Endothelial cell of umbilical vein (primary cell): ENCODE results near the gene ZNF146. TPM values are rescaled to one million over a fixed set of nuclear protein-coding genes. Genes with fewer than 3 reads are reported as not detected.

Source experiments
- BruUV-seq: library from RNA; stranded (reverse); fragments of 400-500 nt; replicated peaks from 2 replicates; lab custom pipeline; 2021; lab: Mats Ljungman, UMichigan
- CTCF ChIA-PET: fragments of 300-600, 350-600 bp; sonication (Branson Sonifier 250); formaldehyde crosslinking; loops from one replicate; lab custom pipeline; 2021; ENCODE audit warnings: antibody characterized with exemption, inconsistent platforms; lab: Charles Lee
- POLR2A ChIA-PET: fragments of 300-600, 350-600 bp; sonication (Branson Sonifier 250); formaldehyde crosslinking; loops from one replicate; lab custom pipeline; 2021; ENCODE audit warnings: antibody characterized with exemption, inconsistent platforms; lab: Charles Lee
- DNase-seq: peaks from one replicate; pipeline ENCODE4 v3.0.0-alpha.2; 2011; ENCODE audit warnings: low read depth, low spot score
- FAIRE-seq: peaks from 2 replicates; lab custom pipeline; 2011; peaks lifted over from hg19 to GRCh38; lab: Jason Lieb, UNC
- H2AFZ ChIP-seq: 2 replicates; pipeline ENCODE4 v1.6.0; 2012; ENCODE audit warnings: low read depth, low read length, control low read depth, inconsistent platforms
- H3K27ac ChIP-seq: 2 replicates; pipeline ENCODE4 v1.5.1; 2011; ENCODE audit warnings: low read depth, mild to moderate bottlenecking, control low read depth, low read length, moderate library complexity; ENCODE audit not compliant: insufficient read depth
- H3K27me3 ChIP-seq, 2 experiments: 2 replicates each; pipeline versions ENCODE4 v1.6.0 to v1.6.1; 2011; ENCODE audit warnings: low read length in 2 of 2, mixed read lengths in 1 of 2; ENCODE audit not compliant: control insufficient read depth in 2 of 2, insufficient read depth in 2 of 2
- H3K36me3 ChIP-seq, 2 experiments: 2 replicates in 1 of 2; 3 replicates in 1 of 2; pipeline ENCODE4 v1.5.1; 2011; ENCODE audit warnings: low read length in 2 of 2, mild to moderate bottlenecking in 1 of 2, moderate library complexity in 1 of 2; ENCODE audit not compliant: control insufficient read depth in 2 of 2, insufficient read depth in 2 of 2; ENCODE audit errors: extremely low read depth in 1 of 2
- H3K4me1 ChIP-seq: 3 replicates; pipeline ENCODE4 v1.5.1; 2011; ENCODE audit warnings: mild to moderate bottlenecking, low read length; ENCODE audit not compliant: control insufficient read depth, insufficient read depth; ENCODE audit errors: extremely low read depth
- H3K4me2 ChIP-seq: 2 replicates; pipeline ENCODE4 v1.6.1; 2011; ENCODE audit warnings: low read length, control low read depth, mixed read lengths; ENCODE audit not compliant: insufficient read depth
- H3K4me3 ChIP-seq, 3 experiments: fragments of 200-600 bp in 1 of 3; sonication (generic), shearing (Covaris generic) in 1 of 3; replicated peaks in 1 of 3; 2 replicates each; pipeline ENCODE4 v1.5.1; 2011 to 2016; ENCODE audit warnings: control low read depth in 3 of 3, low read length in 3 of 3, mild to moderate bottlenecking in 2 of 3, inconsistent platforms in 1 of 3, low read depth in 1 of 3, moderate library complexity in 1 of 3; ENCODE audit not compliant: insufficient read depth in 1 of 3
- H3K79me2 ChIP-seq: 2 replicates; pipeline ENCODE4 v1.6.0; 2012; ENCODE audit warnings: low read length, inconsistent platforms; ENCODE audit not compliant: control insufficient read depth, insufficient read depth
- H3K9ac ChIP-seq: replicated peaks from 2 replicates; pipeline ENCODE3; 2011; ENCODE audit warnings: low read length, control low read depth; ENCODE audit not compliant: insufficient read depth; ENCODE audit errors: extremely low read depth
- H3K9me1 ChIP-seq: replicated peaks from 3 replicates; pipeline ENCODE4 v1.6.0; 2011; ENCODE audit warnings: mild to moderate bottlenecking, low read length; ENCODE audit not compliant: control insufficient read depth, insufficient read depth; ENCODE audit errors: extremely low read depth
- H3K9me3 ChIP-seq: replicated peaks from 2 replicates; pipeline ENCODE4 v1.5.1; 2012; ENCODE audit warnings: low read length, inconsistent platforms; ENCODE audit not compliant: control insufficient read depth, insufficient read depth
- H4K20me1 ChIP-seq: replicated peaks from 2 replicates; pipeline ENCODE3; 2011; ENCODE audit warnings: mild to moderate bottlenecking, low read length; ENCODE audit not compliant: control insufficient read depth, insufficient read depth; ENCODE audit errors: extremely low read depth
- EZH2 ChIP-seq: IDR thresholded peaks from 2 replicates; pipeline ENCODE4 v1.6.1; 2012; ENCODE audit warnings: borderline replicate concordance, low read depth, mild to moderate bottlenecking, moderate library complexity, low read length, inconsistent platforms; ENCODE audit not compliant: severe bottlenecking
- FOS ChIP-seq: IDR thresholded peaks from 2 replicates; pipeline ENCODE4 v1.6.1; 2011; ENCODE audit warnings: mild to moderate bottlenecking, low read length, moderate library complexity, borderline replicate concordance; ENCODE audit not compliant: insufficient read depth
- JUN ChIP-seq: IDR thresholded peaks from 2 replicates; pipeline ENCODE4 v1.6.1; 2011; ENCODE audit warnings: borderline replicate concordance, low read depth; ENCODE audit not compliant: insufficient read length, insufficient read depth
- POLR2A ChIP-seq: IDR thresholded peaks from 2 replicates; pipeline ENCODE4 v1.6.1; 2012; ENCODE audit warnings: low read depth, mild to moderate bottlenecking, control low read depth, low read length
- dilution Hi-C: fragments of 300-500 bp; cut with MboI; formaldehyde crosslinking; loops from one replicate; pipeline ENCODE4 v1.15.0; 2019; ENCODE audit warnings: low sequenced_read_pairs; ENCODE audit not compliant: extremely low pct_ligation_motif_present
- intact Hi-C: fragments of 100-400 bp; cut with micrococcal nuclease; formaldehyde crosslinking; loops from one replicate; pipeline ENCODE4 v1.10.0; 2022
- polyA plus RNA-seq, 4 experiments: library from polyadenylated mRNA; depleted of rRNA in 3 of 4; stranded (reverse) in 3 of 4; unstranded in 1 of 4; fragments of >200 nt; gene quantifications; 2 replicates each; pipeline versions ENCODE4 v1.2.1 to v1.2.3, GENCODE V29; 2011 to 2012; ENCODE audit warnings: missing spikeins in 1 of 4
- total RNA-seq: library from RNA; stranded (reverse); gene quantifications from 2 replicates; pipeline ENCODE4 v1.2.3, GENCODE V29; 2021
- TF ChIP-seq, protein P1 (sequence below), 2 donors: IDR thresholded peaks; 1 replicate in 1 of 2; 2 replicates in 1 of 2; pipeline ENCODE4 v1.5.1; 2011; ENCODE audit warnings: low read length in 2 of 2, mild to moderate bottlenecking in 2 of 2, moderate library complexity in 2 of 2, control low read depth in 1 of 2, inconsistent platforms in 1 of 2, low read depth in 1 of 2; ENCODE audit not compliant: insufficient read depth in 1 of 2; ENCODE audit errors: extremely low read depth in 1 of 2
- TF ChIP-seq, protein P2 (sequence below): IDR thresholded peaks from 2 replicates; pipeline ENCODE4 v1.6.1; 2011; ENCODE audit not compliant: insufficient read depth, insufficient read length

The ZNF146 gene
- total and polyA plus RNA-seq, 2 donors (not counting 3 experiments of a cell fraction or from before 2014, with no cell fraction given): 17.8 to 63.3 TPM

DNA sequence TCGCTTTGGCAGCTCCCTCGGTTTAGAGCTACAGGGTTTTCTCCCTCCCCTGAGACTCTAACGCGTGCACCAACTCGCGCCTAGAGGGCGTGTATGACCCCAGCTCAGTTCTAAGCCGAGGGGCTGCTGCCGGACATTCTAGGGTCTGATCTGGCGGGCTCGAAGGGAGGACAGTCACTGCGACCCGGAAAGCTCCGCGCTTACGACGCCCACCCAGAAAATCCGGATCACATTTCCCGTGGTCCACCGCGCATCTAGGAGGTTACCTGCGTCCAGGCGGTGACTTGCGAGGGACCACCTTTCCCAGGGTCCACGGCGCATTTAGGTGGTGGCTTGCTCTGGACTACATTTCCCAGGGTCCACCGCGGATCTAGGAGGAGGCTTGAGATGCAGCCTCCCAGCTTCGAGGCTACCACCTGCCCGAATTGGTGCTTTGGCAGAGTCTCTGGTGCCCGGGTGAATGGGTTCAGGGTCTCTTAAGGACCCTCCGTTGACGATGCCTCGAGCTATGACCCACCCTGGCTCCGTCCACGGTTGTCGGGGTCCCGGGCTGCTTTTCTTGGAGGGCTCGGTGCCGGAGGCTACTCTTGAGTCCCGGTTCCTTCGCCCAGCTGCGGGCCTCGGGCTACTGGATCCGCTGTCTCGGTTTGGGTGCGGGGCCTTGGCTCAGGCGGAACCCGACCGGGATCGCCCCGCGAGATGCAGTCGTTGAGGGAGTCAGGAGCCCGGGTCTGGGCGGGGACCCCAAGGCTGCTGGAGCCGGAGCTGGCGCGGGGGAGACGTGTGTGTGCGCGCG lies 30.5 kb downstream of the ZNF146 start:
- Histone ChIP-seq H4K20me1 (no peaks in the 10 kb centered on the region), H3K27me3 (peaks cover 13 to 19% of the 10 kb centered on the region in 2 experiments), H3K9ac (no peak overlapping the region), H3K9me1 (no peaks in the 10 kb centered on the region), H3K36me3 (no peaks in the 10 kb centered on the region), H3K79me2 (no peaks in the 10 kb centered on the region), H3K27ac (no peak overlapping the region), H3K9me3 (no peaks in the 10 kb centered on the region), H3K4me3 (peak overlapping the region in 1 of 3 experiments; percentile 23), H3K4me1 (no peaks in the 10 kb centered on the region), H2AFZ (no peak overlapping the region), H3K4me2 (peak overlapping the region; percentile 2)
- intact Hi-C loops: no loop called here
- TF ChIP-seq JUN (no peak), FOS (no peak), POLR2A (no peak), EZH2 (peak; percentile 47)
- TF ChIP-seq, protein P1, sequence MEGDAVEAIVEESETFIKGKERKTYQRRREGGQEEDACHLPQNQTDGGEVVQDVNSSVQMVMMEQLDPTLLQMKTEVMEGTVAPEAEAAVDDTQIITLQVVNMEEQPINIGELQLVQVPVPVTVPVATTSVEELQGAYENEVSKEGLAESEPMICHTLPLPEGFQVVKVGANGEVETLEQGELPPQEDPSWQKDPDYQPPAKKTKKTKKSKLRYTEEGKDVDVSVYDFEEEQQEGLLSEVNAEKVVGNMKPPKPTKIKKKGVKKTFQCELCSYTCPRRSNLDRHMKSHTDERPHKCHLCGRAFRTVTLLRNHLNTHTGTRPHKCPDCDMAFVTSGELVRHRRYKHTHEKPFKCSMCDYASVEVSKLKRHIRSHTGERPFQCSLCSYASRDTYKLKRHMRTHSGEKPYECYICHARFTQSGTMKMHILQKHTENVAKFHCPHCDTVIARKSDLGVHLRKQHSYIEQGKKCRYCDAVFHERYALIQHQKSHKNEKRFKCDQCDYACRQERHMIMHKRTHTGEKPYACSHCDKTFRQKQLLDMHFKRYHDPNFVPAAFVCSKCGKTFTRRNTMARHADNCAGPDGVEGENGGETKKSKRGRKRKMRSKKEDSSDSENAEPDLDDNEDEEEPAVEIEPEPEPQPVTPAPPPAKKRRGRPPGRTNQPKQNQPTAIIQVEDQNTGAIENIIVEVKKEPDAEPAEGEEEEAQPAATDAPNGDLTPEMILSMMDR (IDR thresholded peaks at IDR 0.05; ENCODE audit: extremely low read depth in 1 of 2, insufficient read depth in 1 of 2, low read depth in 1 of 2, low read length in 2 of 2): no peak
- TF ChIP-seq, protein P2, sequence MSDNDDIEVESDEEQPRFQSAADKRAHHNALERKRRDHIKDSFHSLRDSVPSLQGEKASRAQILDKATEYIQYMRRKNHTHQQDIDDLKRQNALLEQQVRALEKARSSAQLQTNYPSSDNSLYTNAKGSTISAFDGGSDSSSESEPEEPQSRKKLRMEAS: no peak
- DNase-seq (no peak), FAIRE-seq (no peak)
- ChIA-PET CTCF (no interaction called here), POLR2A (no interaction called here)
- dilution Hi-C loops: no loop called here
- BruUV-seq: no TSS peak
